DOHH2 (cell line): ENCODE results near the gene NOB1.

Experiments
- H3F3A ChIP-seq: fragments of 200-600 bp; sonication (generic), shearing (Covaris generic); 2 replicates; pipeline ENCODE4 v1.6.0; 2016; ENCODE audit warnings: antibody characterized with exemption, mild to moderate bottlenecking; ENCODE audit not compliant: control insufficient read depth, insufficient read depth
- H3K27ac ChIP-seq: fragments of 200-600 bp; sonication (generic); 2 replicates; pipeline ENCODE4 v1.5.1; 2014; ENCODE audit warnings: low read depth, mild to moderate bottlenecking, low read length, moderate library complexity
- H3K27me3 ChIP-seq: fragments of 200-600 bp; sonication (generic); 2 replicates; pipeline ENCODE4 v1.6.1; 2014; ENCODE audit warnings: mild to moderate bottlenecking, low read length, mixed read lengths; ENCODE audit not compliant: control insufficient read depth
- H3K36me3 ChIP-seq: fragments of 200-600 bp; sonication (generic); 2 replicates; pipeline ENCODE4 v1.6.1; 2014; ENCODE audit warnings: mild to moderate bottlenecking, low read length, moderate library complexity, mixed read lengths; ENCODE audit not compliant: control insufficient read depth
- H3K4me1 ChIP-seq: fragments of 200-600 bp; sonication (generic); 2 replicates; pipeline ENCODE4 v1.6.1; 2014; ENCODE audit warnings: mild to moderate bottlenecking, low read length, mixed read lengths; ENCODE audit not compliant: control insufficient read depth
- H3K4me2 ChIP-seq: fragments of 200-600 bp; sonication (generic); 2 replicates; pipeline ENCODE4 v1.6.0; 2014; ENCODE audit warnings: mild to moderate bottlenecking, low read length, moderate library complexity
- H3K4me3 ChIP-seq: fragments of 200-600 bp; sonication (generic); 2 replicates; pipeline ENCODE4 v1.5.1; 2014; ENCODE audit warnings: mild to moderate bottlenecking, low read length, mixed read lengths
- H3K79me2 ChIP-seq: fragments of 200-600 bp; sonication (generic); 2 replicates; pipeline ENCODE4 v1.6.1; 2014; ENCODE audit warnings: mild to moderate bottlenecking, low read length, mixed read lengths; ENCODE audit not compliant: control insufficient read depth
- H3K9me2 ChIP-seq: fragments of 200-600 bp; sonication (generic); replicated peaks from 2 replicates; pipeline ENCODE4 v1.6.1; 2014; ENCODE audit warnings: mild to moderate bottlenecking, low read length, mixed read lengths; ENCODE audit not compliant: control insufficient read depth
- H3K9me3 ChIP-seq: fragments of 200-600 bp; sonication (generic); 2 replicates; pipeline ENCODE4 v1.6.1; 2014; ENCODE audit warnings: antibody characterized with exemption, low read length, mixed read lengths; ENCODE audit not compliant: control insufficient read depth, insufficient read depth
- H4K20me1 ChIP-seq: fragments of 200-600 bp; sonication (generic); 2 replicates; pipeline ENCODE4 v1.6.0; 2014; ENCODE audit warnings: low read depth, mild to moderate bottlenecking, antibody characterized with exemption, low read length, moderate library complexity; ENCODE audit not compliant: control insufficient read depth, insufficient read depth
- CTCF ChIP-seq: fragments of 200-600 bp; sonication (generic); IDR thresholded peaks from one replicate; pipeline ENCODE4 v1.5.1; 2014; ENCODE audit warnings: antibody characterized with exemption, mild to moderate bottlenecking, low read depth, low read length; ENCODE audit not compliant: poor library complexity, severe bottlenecking
- EZH2phosphoT487 ChIP-seq: fragments of 200-600 bp; sonication (generic); IDR thresholded peaks from 2 replicates; pipeline ENCODE4 v1.6.1; 2017; ENCODE audit warnings: borderline replicate concordance, mild to moderate bottlenecking, antibody characterized with exemption, low read length, moderate library complexity, mixed read lengths

Gene NOB1

DNA sequence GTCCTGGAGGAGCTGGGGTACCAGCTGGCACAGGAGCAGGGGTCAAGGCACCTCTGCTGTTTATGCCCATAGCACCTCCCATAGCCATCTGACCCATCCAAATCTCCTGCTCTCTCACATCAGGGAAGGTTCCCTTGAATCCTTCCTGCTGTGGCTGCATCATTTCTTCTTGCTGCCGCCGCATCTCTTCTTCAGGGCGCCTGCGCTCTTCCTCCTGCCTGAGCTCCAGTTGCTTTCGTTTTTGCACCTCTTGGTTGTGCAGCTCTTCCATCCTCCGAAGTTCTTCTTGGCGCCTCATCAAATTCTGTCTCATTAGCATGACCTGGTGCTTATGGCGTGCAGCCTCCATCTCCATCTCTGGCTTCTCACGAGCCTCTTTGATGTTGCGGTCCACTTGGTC, 2.0 kb upstream of the NOB1 start:
- Histone ChIP-seq H3F3A (peaks cover 3% of the 10 kb centered on the region; the same call in 1 of the 2 replicates), H3K9me3 (no peaks in the 10 kb centered on the region), H3K9me2 (no peaks in the 10 kb centered on the region), H3K4me1 (peaks cover 27% of the 10 kb centered on the region), H3K36me3 (peaks cover 25% of the 10 kb centered on the region), H3K4me2 (no peak overlapping the region), H3K27ac (no peak overlapping the region), H4K20me1 (0 out of 2 replicates have a peak, but pooled peaks cover 5% of the 10 kb centered on the region), H3K27me3 (no peaks in the 10 kb centered on the region), H3K79me2 (peaks cover 33% of the 10 kb centered on the region), H3K4me3 (no peak overlapping the region)
- TF ChIP-seq CTCF = no peak
- no peak for TF ChIP-seq EZH2phosphoT487

DNA sequence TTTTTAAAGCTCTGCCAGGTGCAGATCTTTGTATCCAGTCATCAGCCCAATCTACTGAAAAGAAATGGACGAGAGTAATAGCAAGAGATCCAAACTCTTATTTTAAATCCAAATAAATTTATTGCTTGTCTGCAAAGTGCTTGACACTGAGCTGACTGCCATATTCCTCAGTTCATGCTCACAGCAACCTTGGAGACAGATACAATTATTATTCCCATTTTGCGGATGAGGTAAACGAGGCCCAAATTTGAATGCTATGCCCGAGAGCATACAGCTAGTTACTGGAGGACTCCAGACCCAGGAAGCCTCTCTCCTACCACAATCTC, 620 bp downstream of the NOB1 start:
- Histone ChIP-seq H3K27me3 (no peaks in the 10 kb centered on the region), H3K27ac (peak overlapping the region; percentile 39), H4K20me1 (0 out of 2 replicates have a peak, but pooled peaks cover 5% of the 10 kb centered on the region), H3F3A (no peaks in the 10 kb centered on the region), H3K36me3 (peaks cover 49% of the 10 kb centered on the region), H3K79me2 (peaks cover 48% of the 10 kb centered on the region), H3K9me3 (no peaks in the 10 kb centered on the region), H3K4me3 (peak overlapping the region; percentile 87), H3K4me2 (peak overlapping the region; percentile 76), H3K9me2 (no peaks in the 10 kb centered on the region), H3K4me1 (peaks cover 20% of the 10 kb centered on the region)
- TF ChIP-seq EZH2phosphoT487 (no peak), CTCF (no peak)

GRCh38 chr16:69748694-69749345, 5.9 kb downstream of the NOB1 start:
- Histone ChIP-seq H3K4me1 (peaks cover 14% of the 10 kb centered on the region), H3K4me3 (no peak overlapping the region), H3K79me2 (peaks cover 60% of the 10 kb centered on the region), H4K20me1 (0 out of 2 replicates have a peak, but pooled peaks cover 5% of the 10 kb centered on the region), H3K27me3 (no peaks in the 10 kb centered on the region), H3K9me2 (no peaks in the 10 kb centered on the region), H3K4me2 (no peak overlapping the region), H3K27ac (no peak overlapping the region), H3K9me3 (no peaks in the 10 kb centered on the region), H3F3A (no peaks in the 10 kb centered on the region), H3K36me3 (peaks cover 92% of the 10 kb centered on the region)
- TF ChIP-seq CTCF = no peak
- TF ChIP-seq EZH2phosphoT487 = no peak
